GM18517 (cell line): ENCODE measurements around the gene FAM83G.
"Not testable (repeated sequence)": the region's sequence is repeated elsewhere in the genome, so short reads cannot be mapped to it uniquely, and the experiment has no call there.

ENCODE experiments used
- ATAC-seq: cut with Tn5 transposase; IDR thresholded peaks from one replicate; pipeline ENCODE4 v1.9.1; 2021; ENCODE audit warnings: mild to moderate bottlenecking, moderate library complexity; ENCODE audit not compliant: unreplicated experiment

FAM83G gene

GRCh38 chr17:19004421-19005136 lies at the start of gene FAM83G:
TSS of gene FAM83G (minus strand) at chr17:19004764. CDS start at chr17:19004041, 723 bp downstream.
- peak; percentile 70 for ATAC-seq

- ATAC-seq: not testable (repeated sequence)
Observed at GRCh38 chr17:19048826-19049225, 44.3 kb upstream of the FAM83G start.

- ATAC-seq: not testable (repeated sequence)
Observed at GRCh38 chr17:19047510-19047909, 42.9 kb upstream of the FAM83G start.

GRCh38 chr17:19046782-19047375 lies 42.3 kb upstream of the FAM83G start, which contains the start of gene GRAP:
TSS of gene GRAP (minus strand) at chr17:19046957. CDS start at chr17:19046926, 31 bp downstream.
- ATAC-seq: not testable (repeated sequence)

- not testable (repeated sequence) for ATAC-seq
Observed at GRCh38 chr17:19044643-19045042, 40.1 kb upstream of the FAM83G start.

- ATAC-seq: not testable (repeated sequence)
Observed at GRCh38 chr17:19043032-19043431, 38.5 kb upstream of the FAM83G start.

GRCh38 chr17:19042369-19042768 lies 37.8 kb upstream of the FAM83G start:
- not testable (repeated sequence) for ATAC-seq

DNA sequence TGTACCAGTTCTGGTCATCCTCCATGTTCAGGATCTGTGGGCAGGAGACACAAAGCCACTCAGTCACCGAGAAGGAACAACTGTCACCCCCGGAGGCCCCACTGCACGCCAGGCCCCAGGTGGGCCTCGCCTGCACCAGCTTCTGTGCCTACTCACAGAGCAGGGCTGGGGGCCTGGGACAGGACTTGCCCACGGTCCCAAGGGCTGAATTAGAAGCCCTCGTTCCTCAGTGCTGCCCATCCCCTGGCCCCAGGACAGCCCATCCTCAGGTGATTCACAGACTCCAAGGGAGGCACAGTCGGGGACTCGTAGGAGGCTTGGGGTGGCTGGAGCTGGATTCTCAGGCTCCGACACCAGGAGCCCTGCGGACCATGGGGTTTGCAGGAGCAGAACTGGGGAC lies 37.3 kb upstream of the FAM83G start:
- not testable (repeated sequence) for ATAC-seq

DNA sequence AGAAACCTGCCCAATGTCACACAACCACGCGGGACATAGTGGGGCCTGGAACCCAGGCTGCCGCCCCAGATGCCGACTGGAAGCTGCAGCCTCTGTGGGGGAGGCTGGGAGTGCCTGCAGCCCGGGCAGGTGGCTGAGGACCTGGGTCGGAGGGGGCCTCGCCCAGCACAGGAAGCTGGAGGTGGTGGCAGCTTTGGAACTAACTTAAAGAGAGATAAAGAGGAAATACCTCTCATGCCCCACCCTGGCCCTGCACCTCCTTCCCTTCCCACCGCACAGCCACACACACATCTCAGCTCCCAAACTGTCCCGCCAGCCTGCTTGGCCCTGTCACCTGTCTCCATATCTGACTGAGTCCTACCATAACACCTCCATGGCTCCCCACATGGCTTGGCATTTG lies 35.8 kb upstream of the FAM83G start:
- not testable (repeated sequence) for ATAC-seq

GRCh38 chr17:19038730-19039129 lies 34.2 kb upstream of the FAM83G start:
- not testable (repeated sequence) for ATAC-seq

GRCh38 chr17:19038007-19038406 lies 33.4 kb upstream of the FAM83G start:
- not testable (repeated sequence) for ATAC-seq

GRCh38 chr17:19037547-19037946 lies 33.0 kb upstream of the FAM83G start:
- not testable (repeated sequence) for ATAC-seq

- ATAC-seq: peak; percentile 40
Observed at GRCh38 chr17:19036186-19036585, 31.6 kb upstream of the FAM83G start.

DNA sequence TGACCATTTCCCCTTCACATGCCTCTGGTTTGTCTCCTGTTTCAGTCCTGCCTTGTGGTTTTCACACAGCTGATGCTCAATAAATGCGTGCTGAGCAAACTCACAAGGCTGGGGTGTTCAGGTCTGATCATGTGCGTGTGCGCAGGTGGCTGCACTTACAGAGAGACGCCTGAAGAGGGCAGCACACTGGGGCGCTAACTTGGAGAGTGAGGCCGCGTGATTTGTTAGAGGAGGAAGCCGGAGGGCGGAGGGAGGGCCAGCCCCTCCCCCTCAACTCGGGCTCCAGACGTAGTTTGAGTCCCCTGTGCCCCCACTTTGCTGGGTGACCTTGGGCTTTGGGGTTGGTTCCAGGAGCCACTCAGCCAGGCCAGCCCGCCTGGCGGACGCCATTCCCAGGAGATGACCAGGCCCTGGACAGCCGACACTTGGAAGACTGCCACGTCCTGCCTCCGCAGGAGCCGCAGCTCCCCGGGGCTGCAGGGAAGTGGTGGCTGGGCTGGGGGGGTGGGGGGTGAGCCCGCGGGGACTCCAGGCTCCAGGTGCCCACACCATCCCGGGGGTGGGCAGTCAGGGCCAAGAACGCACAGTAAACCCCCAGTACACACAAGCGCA lies 27.9 kb upstream of the FAM83G start:
- not testable (repeated sequence) for ATAC-seq

- ATAC-seq: not testable (repeated sequence)
Observed at GRCh38 chr17:19031729-19032128, 27.2 kb upstream of the FAM83G start.

- not testable (repeated sequence) for ATAC-seq
Observed at GRCh38 chr17:19030771-19031449, 26.3 kb upstream of the FAM83G start.

DNA sequence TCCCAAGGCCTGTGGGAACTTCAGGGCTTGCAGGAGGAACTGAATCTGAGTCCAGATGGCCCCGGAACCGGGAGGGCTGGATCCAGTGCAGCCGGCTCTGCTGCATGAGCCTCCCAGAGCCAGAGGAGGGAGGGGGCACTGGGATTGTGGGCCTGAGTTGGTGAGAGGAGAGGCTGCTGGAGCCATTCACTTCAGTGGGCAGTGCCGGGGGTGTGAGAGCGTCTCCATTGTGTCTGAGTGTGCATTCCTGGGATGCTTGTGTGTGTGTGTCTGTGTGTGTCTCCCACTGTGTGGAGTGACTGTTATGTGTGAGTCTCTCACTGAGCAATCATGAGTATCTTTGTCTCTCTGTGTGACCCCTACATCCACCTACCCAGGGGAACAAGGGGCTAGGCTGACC lies 25.2 kb upstream of the FAM83G start:
- ATAC-seq: not testable (repeated sequence)

DNA sequence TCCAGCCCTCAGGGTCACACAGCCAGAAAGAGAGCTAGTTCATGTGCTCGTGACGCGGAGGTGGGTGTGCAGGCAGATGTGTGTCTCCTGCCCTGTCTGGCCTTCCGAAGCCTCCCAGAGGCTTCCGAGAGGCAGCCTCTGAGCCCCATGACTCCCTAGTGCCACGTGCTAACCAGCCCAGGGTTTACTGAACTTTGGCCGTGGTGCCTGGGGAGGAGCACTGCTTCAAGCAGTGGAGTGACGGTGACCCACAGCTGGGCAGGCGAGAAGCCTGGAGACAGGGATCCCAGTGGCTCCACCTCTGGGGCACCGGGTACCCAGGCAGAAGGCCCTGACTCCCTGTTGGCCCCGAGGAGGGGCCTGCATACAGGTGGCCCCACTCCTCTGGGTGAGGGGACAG lies 24.1 kb upstream of the FAM83G start:
- ATAC-seq: not testable (repeated sequence)

DNA sequence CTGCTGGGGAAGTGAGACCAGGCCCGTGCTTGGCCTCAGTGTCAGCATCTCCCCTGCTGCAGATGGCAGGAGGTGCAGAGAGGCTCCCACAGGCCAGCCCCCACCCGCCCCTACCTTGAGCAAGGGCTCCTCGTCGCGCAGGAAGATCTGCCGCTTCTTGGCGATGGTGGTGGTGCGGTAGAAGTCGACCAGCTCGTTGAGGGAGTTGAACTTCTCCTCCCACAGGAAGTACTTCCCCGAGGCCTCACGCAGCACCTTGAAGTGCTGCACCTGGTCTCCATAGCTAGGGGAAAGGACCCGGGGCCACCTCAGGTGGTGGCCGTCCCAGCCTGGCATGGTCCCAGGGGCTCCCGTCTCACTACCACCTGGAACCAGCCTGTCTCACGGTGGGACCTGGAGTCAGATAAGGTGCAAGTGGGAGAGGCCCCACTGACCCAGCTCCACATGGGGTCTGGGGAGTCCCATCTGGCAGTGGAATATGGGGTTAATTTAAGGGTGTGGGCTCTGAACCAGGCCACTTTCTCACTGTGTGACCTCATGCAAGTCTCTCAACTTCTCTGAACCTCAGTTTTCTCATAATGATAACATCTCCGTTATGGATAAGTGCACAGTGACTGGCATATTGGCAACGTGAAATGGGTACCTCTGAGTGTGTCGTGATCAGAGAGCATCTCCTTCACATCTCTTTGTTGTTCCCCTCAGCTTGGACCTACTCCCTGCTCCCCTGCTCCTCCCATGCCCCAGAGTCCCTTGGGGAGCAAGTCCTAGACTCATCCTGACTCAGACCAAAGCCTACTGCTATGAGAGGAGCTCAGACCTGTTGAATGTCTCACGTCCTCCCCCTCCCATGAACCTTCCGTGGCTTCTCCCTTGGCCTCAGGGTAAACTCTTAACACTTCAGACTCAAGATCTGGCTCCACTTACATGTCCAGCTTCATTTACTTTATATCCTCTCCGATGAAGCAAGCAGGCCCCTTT lies 19.8 kb upstream of the FAM83G start:
- ATAC-seq: no peak
